GM23338 (cell line): ENCODE measurements around the gene RABGAP1L. TPM values are rescaled to one million over a fixed set of nuclear protein-coding genes. Genes with fewer than 3 reads are reported as not detected.
"Not testable (repeated sequence)": the region's sequence is repeated elsewhere in the genome, so short reads cannot be mapped to it uniquely, and the experiment has no call there.

Experiments used
- ATAC-seq: fragments of 200-7000 bp; cut with Tn5 transposase; 3 replicates; pipeline ENCODE4 v1.9.1; 2020
- DNase-seq: peaks from one replicate; pipeline ENCODE4 v3.0.0-alpha.2; 2015; ENCODE audit warnings: low spot score
- H2AFZ ChIP-seq: fragments of 200-600 bp; sonication (generic); 2 replicates; pipeline ENCODE4 v1.8.0; 2016; ENCODE audit warnings: antibody characterized with exemption, mild to moderate bottlenecking, moderate library complexity
- H3F3A ChIP-seq: fragments of 200-600 bp; sonication (generic); replicated peaks from 2 replicates; pipeline ENCODE4 v1.8.0; 2017; ENCODE audit warnings: antibody characterized with exemption, mixed run types, low read depth
- H3K27ac ChIP-seq: fragments of 200-600 bp; sonication (generic); 2 replicates; pipeline ENCODE4 v1.6.1; 2016; ENCODE audit warnings: low read depth
- H3K27me3 ChIP-seq: fragments of 200-600 bp; sonication (generic); 2 replicates; pipeline ENCODE4 v1.8.0; 2016; ENCODE audit warnings: mild to moderate bottlenecking, mixed run types, moderate library complexity; ENCODE audit not compliant: insufficient read depth
- H3K36me3 ChIP-seq: fragments of 200-600 bp; sonication (generic); 2 replicates; pipeline ENCODE4 v1.8.0; 2016; ENCODE audit warnings: mild to moderate bottlenecking; ENCODE audit not compliant: insufficient read depth
- H3K4me1 ChIP-seq: fragments of 200-600 bp; sonication (generic); 2 replicates; pipeline ENCODE4 v1.8.0; 2016; ENCODE audit warnings: mild to moderate bottlenecking, moderate library complexity; ENCODE audit not compliant: insufficient read depth
- H3K4me2 ChIP-seq: fragments of 200-600 bp; sonication (generic); 2 replicates; pipeline ENCODE4 v1.7.1; 2017; ENCODE audit warnings: mixed run types
- H3K4me3 ChIP-seq: fragments of 200-600 bp; sonication (generic); 2 replicates; pipeline ENCODE4 v1.6.1; 2016; ENCODE audit warnings: mixed run types
- H3K79me2 ChIP-seq: fragments of 200-600 bp; sonication (generic); replicated peaks from 2 replicates; pipeline ENCODE4 v1.8.0; 2017; ENCODE audit warnings: mild to moderate bottlenecking; ENCODE audit not compliant: insufficient read depth
- H3K9me2 ChIP-seq: fragments of 200-600 bp; sonication (generic); 2 replicates; pipeline ENCODE4 v1.8.0; 2017; ENCODE audit not compliant: insufficient read depth
- H4K20me1 ChIP-seq: fragments of 200-600 bp; sonication (generic); replicated peaks from 2 replicates; pipeline ENCODE4 v1.8.0; 2017; ENCODE audit warnings: mild to moderate bottlenecking; ENCODE audit not compliant: insufficient read depth
- H3K27ac Mint-ChIP-seq: 2 replicates; pipeline ENCODE4 v1.8.0; 2020; ENCODE audit warnings: inconsistent platforms, mild to moderate bottlenecking, moderate library complexity, mixed read lengths
- H3K27me3 Mint-ChIP-seq: 3 replicates; pipeline ENCODE4 v1.8.0; 2022; ENCODE audit warnings: low read depth, mild to moderate bottlenecking, moderate library complexity, mixed read lengths, inconsistent platforms; ENCODE audit not compliant: insufficient read depth, poor library complexity
- H3K36me3 Mint-ChIP-seq: 3 replicates; pipeline ENCODE4 v1.8.0; 2021; ENCODE audit warnings: low read depth, mild to moderate bottlenecking, inconsistent platforms, moderate library complexity, mixed read lengths
- H3K4me1 Mint-ChIP-seq: 3 replicates; pipeline ENCODE4 v1.8.0; 2020; ENCODE audit warnings: mild to moderate bottlenecking, inconsistent platforms, mixed read lengths
- H3K4me3 Mint-ChIP-seq: 3 replicates; pipeline ENCODE4 v1.8.0; 2021; ENCODE audit warnings: moderate library complexity, mild to moderate bottlenecking, inconsistent platforms, mixed read lengths
- H3K9me3 Mint-ChIP-seq: 3 replicates; pipeline ENCODE4 v1.8.0; 2020; ENCODE audit warnings: moderate library complexity, mild to moderate bottlenecking, inconsistent platforms, mixed read lengths
- CREB1 ChIP-seq: fragments of 250-450 bp; sonication (Bioruptor Pico); IDR thresholded peaks from 2 replicates; pipeline ENCODE4 v1.5.0; 2020; ENCODE audit warnings: low read depth, mild to moderate bottlenecking, moderate library complexity
- CTCF ChIP-seq, 2 experiments: fragments of 200-600 bp in 1 of 2; sonication (generic) in 1 of 2; conservative IDR thresholded peaks; 2 replicates each; pipeline versions ENCODE4 v1.5.1 to v1.6.1; 2016 to 2017; ENCODE audit warnings: antibody characterized with exemption in 2 of 2, low read depth in 2 of 2, mild to moderate bottlenecking in 2 of 2, moderate library complexity in 1 of 2
- ETS1 ChIP-seq: IDR thresholded peaks from 2 replicates; pipeline ENCODE4 v1.6.1; 2016; ENCODE audit warnings: antibody characterized with exemption
- EZH2 ChIP-seq: fragments of 200-600 bp; sonication (generic); IDR thresholded peaks from one replicate; pipeline ENCODE4 v1.8.0; 2017; ENCODE audit warnings: antibody characterized with exemption, mild to moderate bottlenecking, low read depth; ENCODE audit not compliant: unreplicated experiment
- NANOG ChIP-seq: IDR thresholded peaks from 2 replicates; pipeline ENCODE4 v1.6.1; 2016; ENCODE audit warnings: antibody characterized with exemption, borderline replicate concordance
- REST ChIP-seq: IDR thresholded peaks from one replicate; pipeline ENCODE4 v1.6.1; 2018; ENCODE audit warnings: antibody characterized with exemption; ENCODE audit not compliant: unreplicated experiment
- polyA plus RNA-seq: library from polyadenylated mRNA; unstranded; fragments of >200 nt; fragmentation: Nextera tagmentation; extraction: Ambion mirVana; gene quantifications from 2 replicates; pipeline ENCODE4 v1.2.1, GENCODE V29; 2016
- total RNA-seq: library from RNA; depleted of rRNA; stranded (reverse); fragments of >200 nt; shearing (Covaris generic); gene quantifications from 2 replicates; pipeline ENCODE4 v1.2.3, GENCODE V29; 2014

The RABGAP1L gene
- total and polyA plus RNA-seq, 2 experiments from 2014 or later: 83.2 to 136 TPM

GRCh38 chr1:174710868-174711845 is 551.8 kb downstream of the RABGAP1L start:
- Histone ChIP-seq H3K36me3 (no peaks in the 10 kb centered on the region), H3K9me2 (0 out of 2 replicates have a peak, but pooled peaks cover 3% of the 10 kb centered on the region), H4K20me1 (no peaks in the 10 kb centered on the region), H3K4me3 (no peak overlapping the region), H3K27me3 (no peaks in the 10 kb centered on the region), H3K4me1 (no peaks in the 10 kb centered on the region), H2AFZ (no peak overlapping the region), H3K27ac (no peak overlapping the region), H3K4me2 (no peak overlapping the region), H3F3A (no peaks in the 10 kb centered on the region), H3K79me2 (no peaks in the 10 kb centered on the region)
- no peak for ATAC-seq
- H3K9me3 Mint-ChIP-seq: peaks cover 18% of the 10 kb centered on the region
- no peak overlapping the region for H3K4me3 Mint-ChIP-seq
- peaks cover 2% of the 10 kb centered on the region for H3K27me3 Mint-ChIP-seq
- no peak for DNase-seq
- H3K4me1 Mint-ChIP-seq: no peaks in the 10 kb centered on the region
- H3K27ac Mint-ChIP-seq: no peak overlapping the region
- TF ChIP-seq CREB1 (CRISPR knock-in tag): no peak
- no peak for TF ChIP-seq NANOG
- peaks cover 11% of the 10 kb centered on the region; the same call in 2 of the 3 replicates for H3K36me3 Mint-ChIP-seq

- not testable (repeated sequence) for H3K9me2 ChIP-seq, H3K79me2 ChIP-seq, H3K27ac Mint-ChIP-seq, H3K4me3 ChIP-seq, ATAC-seq, H3K36me3 ChIP-seq, H3K4me2 ChIP-seq, H3K4me1 Mint-ChIP-seq, H3K27ac ChIP-seq, H3K4me1 ChIP-seq, H3F3A ChIP-seq, H2AFZ ChIP-seq, DNase-seq, H3K4me3 Mint-ChIP-seq, H4K20me1 ChIP-seq, H3K27me3 ChIP-seq, H3K27me3 Mint-ChIP-seq
- Mint-ChIP-seq H3K36me3 (peaks cover 11% of the 10 kb centered on the region; the same call in 2 of the 3 replicates), H3K9me3 (peaks cover 18% of the 10 kb centered on the region)
Measured at GRCh38 chr1:174711848-174712247, 552.5 kb downstream of the RABGAP1L start.

- H3K4me3 Mint-ChIP-seq: no peak overlapping the region
- H3K4me1 ChIP-seq: no peaks in the 10 kb centered on the region
Measured at GRCh38 chr1:174712541-174712940, 553.2 kb downstream of the RABGAP1L start.

More at GRCh38 chr1:174712541-174712940, 553.2 kb downstream of the RABGAP1L start:
- no peak for TF ChIP-seq ETS1
- no peak for TF ChIP-seq EZH2
- TF ChIP-seq REST: no peak
- TF ChIP-seq CTCF (conservative IDR thresholded peaks at IDR 0.05; ENCODE audit: low read depth in 2 of 2): no peak
- DNase-seq (no peak), ATAC-seq (no peak)
- H3K4me2 ChIP-seq: no peak overlapping the region
- no peak overlapping the region for H2AFZ ChIP-seq
- peaks cover 18% of the 10 kb centered on the region for H3K9me3 Mint-ChIP-seq
- H4K20me1 ChIP-seq: no peaks in the 10 kb centered on the region
- peaks cover 11% of the 10 kb centered on the region; the same call in 2 of the 3 replicates for H3K36me3 Mint-ChIP-seq
- no peaks in the 10 kb centered on the region for H3F3A ChIP-seq
- no peaks in the 10 kb centered on the region for H3K79me2 ChIP-seq
- no peaks in the 10 kb centered on the region for H3K36me3 ChIP-seq
- no peaks in the 10 kb centered on the region for H3K27me3 ChIP-seq
- H3K4me3 ChIP-seq: no peak overlapping the region
- 0 out of 2 replicates have a peak, but pooled peaks cover 3% of the 10 kb centered on the region for H3K9me2 ChIP-seq
- no peak overlapping the region for H3K27ac ChIP-seq
- H3K4me1 Mint-ChIP-seq: no peaks in the 10 kb centered on the region
- H3K27ac Mint-ChIP-seq: no peak overlapping the region
- H3K27me3 Mint-ChIP-seq: peaks cover 2% of the 10 kb centered on the region
